ENCODE measurements around the gene ZBTB26.

DNA sequence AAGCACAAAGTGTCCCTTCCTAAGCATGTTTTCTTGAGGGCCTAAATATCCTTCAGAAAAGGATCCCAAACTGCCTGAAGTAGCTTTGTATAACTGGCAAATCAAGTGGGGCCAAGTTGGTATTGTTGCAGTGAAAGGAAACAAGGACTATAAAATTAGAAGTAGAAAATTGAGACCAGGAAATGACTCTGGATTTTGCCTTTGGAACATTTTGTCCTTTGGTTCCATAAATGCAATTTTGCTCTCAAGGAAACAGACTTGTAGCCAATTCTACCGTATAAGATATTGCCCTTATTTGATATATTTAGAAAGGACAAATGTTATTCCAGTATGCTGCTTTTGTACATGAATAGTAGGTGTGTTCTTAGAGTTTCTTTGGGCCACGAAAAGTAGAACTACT is 43.9 kb upstream of the ZBTB26 start:
- TF ChIP-seq POLR2A (IDR thresholded peaks at IDR 0.05; ENCODE audit: low read depth, low read length) (no peak), TAF1 (IDR thresholded peaks at IDR 0.05; ENCODE audit: borderline replicate concordance, low read depth, low read length) (no peak), POLR2AphosphoS5 (IDR thresholded peaks at IDR 0.05; ENCODE audit: low read depth, low read length) (no peak)
